Fibroblast of skin of left quadriceps (primary cell): ENCODE results near the gene TNRC6C.
"Not testable (repeated sequence)": the region's sequence is repeated elsewhere in the genome, so short reads cannot be mapped to it uniquely, and the experiment has no call there.

Experiments
- DNase-seq, 2 experiments: peaks; one replicate each; pipeline ENCODE4 v3.0.0-alpha.2; 2013; ENCODE audit warnings: low read depth in 2 of 2

Gene TNRC6C

DNA sequence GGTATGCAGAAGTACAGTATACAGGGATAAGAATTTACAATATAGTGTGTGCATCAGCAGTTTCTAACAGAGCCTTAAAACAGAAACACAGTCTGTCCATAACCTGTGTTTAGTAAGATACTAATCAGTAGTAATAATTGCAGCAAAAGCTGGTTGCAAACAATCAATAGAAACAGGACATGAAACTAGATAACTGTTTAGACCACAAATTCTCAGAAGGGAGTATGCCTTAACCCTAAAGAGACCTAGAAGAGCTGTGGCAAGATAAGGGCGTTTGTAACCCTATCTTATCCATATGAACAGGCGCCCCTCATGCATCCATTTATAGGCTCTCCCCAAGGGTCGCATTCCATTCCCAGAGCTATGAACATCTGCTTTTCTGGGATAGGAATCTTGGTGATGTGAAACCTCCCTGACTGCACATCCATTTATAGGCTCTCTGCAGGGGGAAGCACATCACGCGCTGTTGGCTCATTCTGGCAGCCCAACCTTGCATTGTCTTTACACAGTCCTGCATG, 123.9 kb downstream of the TNRC6C start:
- not testable (repeated sequence) for DNase-seq

GRCh38 chr17:78082988-78083387, 124.5 kb downstream of the TNRC6C start:
- DNase-seq, result no peak

GRCh38 chr17:78086740-78087139, 128.2 kb downstream of the TNRC6C start:
- no peak for DNase-seq

DNA sequence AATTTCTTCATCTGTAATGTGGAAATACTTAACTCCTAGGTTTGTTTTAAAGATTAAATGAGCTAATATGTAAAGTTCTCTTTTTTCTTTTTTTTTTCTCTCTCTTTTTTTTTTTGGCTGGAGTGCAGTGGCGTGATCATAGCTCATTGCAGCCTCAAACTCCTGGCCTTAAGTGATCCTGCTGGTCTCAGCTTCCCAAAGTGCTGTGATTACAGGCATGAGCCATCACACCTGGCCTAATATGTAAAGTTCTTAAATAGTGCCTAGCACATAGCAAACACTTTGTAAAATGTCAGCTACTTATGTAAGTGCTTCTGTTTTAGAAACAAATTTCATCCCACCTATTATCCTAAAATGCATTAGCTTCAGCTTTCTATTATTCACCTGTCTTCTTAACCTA, 130.0 kb downstream of the TNRC6C start:
- DNase-seq, result no peak

GRCh38 chr17:78089576-78090281, 131.2 kb downstream of the TNRC6C start:
- DNase-seq, result no peak

DNA sequence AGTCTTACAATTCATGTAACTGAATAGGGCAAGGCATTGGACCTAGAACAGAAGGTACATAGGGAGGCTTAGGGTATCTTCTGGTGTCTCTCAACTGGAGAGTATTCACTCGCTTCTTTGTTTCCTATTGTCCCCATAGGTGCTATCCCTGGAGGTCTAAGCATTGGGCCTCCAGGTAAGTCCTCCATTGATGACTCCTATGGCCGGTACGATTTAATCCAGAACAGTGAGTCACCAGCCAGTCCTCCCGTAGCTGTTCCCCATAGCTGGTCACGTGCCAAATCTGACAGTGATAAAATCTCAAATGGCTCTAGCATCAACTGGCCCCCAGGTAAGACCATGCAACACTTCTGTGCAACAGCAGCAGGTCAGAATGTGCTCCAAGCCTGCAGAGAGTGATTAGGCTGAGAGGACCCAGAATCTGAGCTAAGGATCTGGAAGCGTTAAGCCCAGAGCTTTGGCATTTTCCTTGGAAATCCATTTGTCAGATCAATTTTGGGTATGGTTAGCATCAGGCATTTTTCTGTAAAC, 134.4 kb downstream of the TNRC6C start:
- DNase-seq, result no peak

DNA sequence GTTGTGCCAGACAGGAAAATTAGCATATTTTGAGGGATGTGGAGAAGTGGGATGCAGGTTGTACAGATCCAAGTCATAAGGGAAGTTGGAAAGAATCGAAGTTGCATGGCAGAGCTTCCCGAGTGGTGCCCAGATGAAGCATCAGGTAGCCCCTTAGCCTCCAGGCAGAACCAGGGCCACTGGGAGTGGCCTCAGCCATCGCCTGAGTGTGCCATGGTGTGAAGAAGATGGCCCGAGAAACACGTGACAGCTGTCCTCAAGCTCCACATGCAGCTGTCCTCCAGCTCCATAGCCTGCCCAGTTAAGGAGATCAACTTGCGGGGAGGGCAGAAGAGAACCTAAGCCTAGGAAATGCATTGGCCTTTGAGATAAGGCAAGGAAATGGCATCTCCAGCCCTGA, 136.5 kb downstream of the TNRC6C start:
- no peak for DNase-seq

GRCh38 chr17:78096093-78096492, 137.6 kb downstream of the TNRC6C start:
- DNase-seq, result no peak

GRCh38 chr17:78101112-78101511, 142.6 kb downstream of the TNRC6C start:
- no peak for DNase-seq

GRCh38 chr17:78101542-78101941, 143.0 kb downstream of the TNRC6C start:
- no peak for DNase-seq

DNA sequence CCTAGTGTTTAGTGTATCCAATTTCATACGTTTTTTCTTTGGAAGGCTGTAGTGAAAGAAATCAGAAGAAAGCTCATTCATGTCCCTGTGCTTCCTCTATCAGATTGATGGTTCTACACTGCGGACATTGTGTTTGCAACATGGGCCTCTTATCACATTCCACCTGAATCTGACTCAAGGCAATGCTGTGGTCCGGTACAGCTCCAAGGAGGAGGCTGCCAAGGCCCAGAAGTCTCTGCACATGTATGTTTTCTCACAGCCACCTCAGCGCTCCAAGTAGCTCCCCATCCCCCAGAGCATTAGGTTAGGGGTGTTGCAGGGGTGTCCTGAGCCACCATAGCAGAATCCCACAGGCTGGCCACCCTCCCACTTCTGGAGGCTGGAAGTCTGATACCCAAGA, 144.8 kb downstream of the TNRC6C start:
- no peak for DNase-seq

GRCh38 chr17:78104540-78104941, 146.0 kb downstream of the TNRC6C start:
- DNase-seq, result no peak

- DNase-seq, result no peak
Measured at GRCh38 chr17:78105101-78105500, 146.6 kb downstream of the TNRC6C start.

DNA sequence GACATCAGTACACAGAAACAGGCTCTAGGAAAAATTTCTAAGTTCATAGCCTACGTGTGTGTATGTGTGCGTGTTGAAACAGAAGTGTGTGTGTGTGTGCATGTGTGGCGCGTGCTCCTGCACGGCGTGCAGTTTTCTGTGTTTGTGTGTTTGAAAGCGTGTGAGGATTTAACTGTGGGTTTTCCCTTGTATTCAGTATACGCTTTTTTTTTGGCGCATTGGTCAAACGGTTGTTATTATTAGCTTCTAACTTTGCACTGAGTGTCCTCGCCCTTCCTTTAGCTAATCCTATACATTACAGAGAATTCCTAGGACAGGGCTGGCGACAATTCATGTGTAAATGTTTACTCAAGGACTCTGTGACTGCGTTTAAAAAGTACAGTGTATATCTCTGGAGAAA, 147.0 kb downstream of the TNRC6C start:
- no peak for DNase-seq

DNA sequence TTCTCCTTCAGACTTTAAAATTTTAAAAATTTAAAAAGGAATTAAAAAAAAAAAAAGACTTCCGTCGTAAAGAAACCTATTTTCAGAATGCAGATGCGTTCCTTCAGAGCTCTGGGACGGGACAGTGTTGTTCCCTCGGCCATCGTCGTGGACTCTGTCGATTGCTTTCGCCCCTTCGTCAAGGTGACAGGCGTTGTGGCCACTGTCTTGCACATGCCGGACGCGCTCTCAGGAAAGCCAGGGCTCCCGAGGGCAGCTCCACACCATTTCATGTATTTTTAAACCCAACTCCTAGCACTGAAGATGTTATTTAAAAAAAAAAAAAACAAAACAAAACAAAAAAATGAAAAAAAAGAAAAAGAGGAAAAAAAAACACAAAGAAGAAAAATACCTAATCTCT, 147.7 kb downstream of the TNRC6C start:
- DNase-seq, result no peak

DNA sequence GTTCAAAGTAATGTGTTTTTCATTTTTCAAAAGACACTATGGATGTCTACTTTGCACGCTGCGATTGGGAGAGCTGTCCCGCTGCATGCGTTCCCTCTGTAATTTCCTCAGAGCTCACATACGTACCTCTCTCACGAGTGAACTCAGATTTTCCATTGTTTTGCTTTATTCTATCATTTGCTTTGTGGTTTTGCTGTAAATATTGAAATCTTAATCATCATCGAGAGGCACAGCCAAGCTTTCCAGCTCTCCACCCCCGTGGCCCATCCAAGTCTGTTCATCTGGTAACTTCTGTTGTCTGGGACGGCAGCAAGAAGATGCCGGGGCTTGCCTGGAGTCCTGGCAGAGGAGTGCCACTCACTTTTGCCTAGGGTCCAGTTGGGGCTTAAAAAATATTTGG, 149.0 kb downstream of the TNRC6C start:
- no peak for DNase-seq

- no peak for DNase-seq
Measured at GRCh38 chr17:78107976-78108725, 149.6 kb downstream of the TNRC6C start.

DNA sequence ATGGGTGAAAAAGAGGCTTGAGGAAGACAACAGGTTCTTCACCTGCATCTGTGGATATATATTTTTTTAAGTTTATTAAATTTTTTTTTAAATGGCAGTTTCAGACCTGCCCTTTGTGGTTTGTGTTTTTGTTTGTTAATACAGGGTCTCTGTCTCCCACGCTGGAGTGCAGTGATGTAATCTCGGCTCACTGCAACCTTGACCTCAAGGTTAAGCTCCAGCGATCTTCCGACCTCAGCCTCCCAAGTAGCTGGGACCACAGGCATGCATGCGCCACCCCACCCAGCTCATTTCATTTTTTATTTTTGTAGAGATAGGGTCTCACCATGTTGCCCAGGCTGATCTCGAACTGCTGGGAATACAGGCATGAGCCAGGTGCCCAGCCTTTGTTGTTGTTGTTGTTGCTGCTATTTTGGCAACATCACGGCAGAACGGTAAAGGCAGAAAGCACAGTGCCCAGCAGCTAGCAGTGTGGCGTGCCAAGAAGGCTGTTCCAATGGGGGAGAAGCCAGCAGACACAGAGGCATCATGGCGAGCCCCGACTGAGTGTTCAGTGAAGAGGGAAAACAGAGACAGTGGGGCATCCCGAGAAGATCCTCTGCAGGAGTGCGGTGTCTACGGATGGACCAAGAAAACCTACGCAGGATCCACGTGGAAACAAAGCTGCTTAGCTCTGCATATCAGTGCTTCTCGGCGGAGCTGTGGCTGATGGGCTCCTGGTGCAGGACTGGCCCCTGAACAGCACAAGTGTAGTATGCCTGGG, 150.4 kb downstream of the TNRC6C start:
- DNase-seq, result no peak

DNA sequence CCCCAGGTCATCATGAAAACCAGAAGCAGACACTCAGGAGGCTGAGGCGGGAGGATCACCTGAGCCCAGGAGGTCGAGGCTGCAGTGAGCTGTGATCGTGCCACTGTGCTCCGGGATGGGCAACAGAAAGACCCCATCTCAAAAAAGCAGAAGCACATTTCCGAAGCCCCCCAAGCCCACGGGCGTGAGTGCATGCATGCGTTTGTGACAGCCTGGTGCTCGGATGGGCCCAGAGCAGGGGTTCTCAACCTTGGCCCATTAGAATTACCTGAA, 150.9 kb downstream of the TNRC6C start:
- no peak for DNase-seq

DNA sequence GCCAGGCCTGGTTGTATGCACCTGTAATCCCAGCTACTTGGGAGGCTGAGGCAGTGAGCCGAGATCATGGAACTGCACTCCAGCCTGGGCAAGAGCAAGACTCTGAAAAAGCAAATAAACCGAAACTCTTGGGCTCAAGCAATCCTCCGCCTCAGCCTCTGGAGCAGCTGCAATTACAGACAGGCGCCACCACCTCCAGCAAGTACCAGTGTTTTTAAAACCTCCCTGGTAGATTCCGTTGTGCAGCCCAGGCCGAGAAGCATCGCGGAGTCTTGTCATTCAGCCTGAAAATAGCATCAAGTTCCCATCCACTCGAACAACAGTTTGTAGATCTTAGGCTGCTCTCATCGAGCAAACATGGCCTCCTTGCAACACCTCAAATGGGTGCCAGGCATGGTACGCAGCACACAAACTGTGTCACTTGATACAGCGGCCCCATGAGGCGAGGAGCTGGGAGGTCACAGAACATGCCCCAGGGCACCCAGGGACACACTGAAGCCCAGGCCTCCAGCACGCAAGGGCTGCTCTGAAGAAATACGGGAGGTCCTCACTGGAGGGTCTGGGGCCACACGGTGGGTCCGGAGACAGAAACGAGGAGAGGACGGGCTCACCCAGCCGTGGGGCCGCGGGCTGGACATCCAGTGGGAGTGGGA, 152.0 kb downstream of the TNRC6C start:
- no peak for DNase-seq

- no peak for DNase-seq
Measured at GRCh38 chr17:78111016-78111726, 152.7 kb downstream of the TNRC6C start.
